ENCODE results near the gene NBPF6. TPM values are rescaled to one million over a fixed set of nuclear protein-coding genes. Genes with fewer than 3 reads are reported as not detected.
"Not testable (repeated sequence)": the region's sequence is repeated elsewhere in the genome, so short reads cannot be mapped to it uniquely, and the experiment has no call there.

NBPF6 gene, protein sequence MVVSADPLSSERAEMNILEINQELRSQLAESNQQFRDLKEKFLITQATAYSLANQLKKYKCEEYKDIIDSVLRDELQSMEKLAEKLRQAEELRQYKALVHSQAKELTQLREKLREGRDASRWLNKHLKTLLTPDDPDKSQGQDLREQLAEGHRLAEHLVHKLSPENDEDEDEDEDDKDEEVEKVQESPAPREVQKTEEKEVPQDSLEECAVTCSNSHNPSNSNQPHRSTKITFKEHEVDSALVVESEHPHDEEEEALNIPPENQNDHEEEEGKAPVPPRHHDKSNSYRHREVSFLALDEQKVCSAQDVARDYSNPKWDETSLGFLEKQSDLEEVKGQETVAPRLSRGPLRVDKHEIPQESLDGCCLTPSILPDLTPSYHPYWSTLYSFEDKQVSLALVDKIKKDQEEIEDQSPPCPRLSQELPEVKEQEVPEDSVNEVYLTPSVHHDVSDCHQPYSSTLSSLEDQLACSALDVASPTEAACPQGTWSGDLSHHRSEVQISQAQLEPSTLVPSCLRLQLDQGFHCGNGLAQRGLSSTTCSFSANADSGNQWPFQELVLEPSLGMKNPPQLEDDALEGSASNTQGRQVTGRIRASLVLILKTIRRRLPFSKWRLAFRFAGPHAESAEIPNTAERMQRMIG
- total RNA-seq = not detected
- long read RNA-seq, donor 1 = 0 reads
- long read RNA-seq, donor 2 = 0 reads

DNA sequence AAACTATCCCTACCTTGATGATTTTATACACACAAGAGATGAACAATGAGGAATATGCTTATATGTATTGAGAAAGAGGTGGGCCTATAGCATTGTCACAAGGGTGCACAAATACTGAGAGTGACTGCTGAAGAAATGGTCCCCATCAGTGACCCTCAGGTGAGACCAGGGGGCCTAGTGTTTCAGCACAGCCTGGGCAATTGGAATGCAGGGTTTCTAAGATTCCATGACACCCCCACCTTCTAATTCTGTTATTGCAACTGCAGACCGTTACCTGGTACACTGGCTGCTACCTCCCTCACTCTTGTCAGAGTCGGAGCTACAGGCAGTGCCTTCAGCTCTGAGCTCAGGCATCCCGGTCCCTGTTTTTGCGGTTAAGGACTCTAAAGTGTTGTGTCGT is at the start of gene NBPF6:
TSS of gene NBPF6 (plus strand) at position 301 of the 400 bp plus-strand sequence. CDS start 259 bp downstream, outside the sequence.
- intact Hi-C loops (cut with DNase I); DNase-seq (ENCODE audit: low spot score): not testable (repeated sequence)

DNA sequence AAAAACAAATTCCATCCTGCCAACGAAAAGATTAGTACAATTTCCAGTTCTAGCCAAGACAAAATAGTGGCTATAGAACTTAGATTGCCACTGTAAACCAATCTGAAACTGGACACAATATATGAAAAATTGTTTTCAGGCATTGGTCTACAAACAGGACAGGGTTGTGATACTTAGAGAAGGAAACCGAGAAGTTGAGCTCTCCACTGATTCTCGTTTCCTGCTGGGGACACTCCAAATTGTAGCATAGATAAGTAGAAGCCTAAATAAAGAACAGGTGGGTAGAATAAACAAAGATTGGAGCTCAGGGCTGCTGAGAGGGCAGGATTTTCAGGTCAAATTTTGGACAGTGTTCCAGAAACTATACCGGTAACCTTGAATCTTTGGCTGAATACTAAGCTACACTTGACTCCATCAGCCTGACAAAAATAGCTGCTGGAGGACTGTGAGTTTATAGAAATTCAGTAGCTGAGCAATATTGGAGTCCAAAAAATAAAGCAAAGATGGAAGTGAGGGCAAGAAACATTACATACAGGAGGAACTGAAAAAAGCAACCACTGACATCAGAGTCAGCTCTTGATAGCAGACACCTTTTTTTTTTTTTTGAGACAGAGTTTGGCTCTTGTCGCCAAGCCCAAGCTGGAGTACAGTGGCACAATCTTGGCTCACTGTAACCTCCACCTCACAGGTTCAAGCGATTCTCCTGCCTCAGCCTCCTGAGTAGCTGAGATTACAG is 38.9 kb upstream of the NBPF6 start:
- DNase-seq (ENCODE audit: low spot score); intact Hi-C loops (cut with DNase I): not testable (repeated sequence)

DNA sequence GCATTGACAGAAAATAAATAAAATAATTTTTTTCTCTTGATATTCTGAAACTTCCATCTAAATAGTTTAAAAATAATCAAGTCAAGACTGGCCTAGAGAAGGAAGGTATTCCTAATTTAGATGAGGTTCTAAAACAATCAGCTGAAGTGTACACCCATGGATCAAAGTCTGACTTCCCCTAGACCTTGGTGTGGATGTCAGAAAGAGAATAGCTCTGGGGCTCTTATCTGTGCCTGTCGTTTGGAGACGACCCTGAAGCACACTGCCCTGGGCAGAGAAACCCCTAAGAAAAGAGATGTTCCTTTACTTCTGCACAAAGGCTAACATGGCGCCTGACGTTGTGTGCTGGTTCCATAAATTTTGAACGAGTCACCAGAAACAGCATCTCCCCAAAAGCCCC is 30.0 kb upstream of the NBPF6 start:
- intact Hi-C loops (cut with DNase I); DNase-seq (ENCODE audit: low spot score): not testable (repeated sequence)

DNA sequence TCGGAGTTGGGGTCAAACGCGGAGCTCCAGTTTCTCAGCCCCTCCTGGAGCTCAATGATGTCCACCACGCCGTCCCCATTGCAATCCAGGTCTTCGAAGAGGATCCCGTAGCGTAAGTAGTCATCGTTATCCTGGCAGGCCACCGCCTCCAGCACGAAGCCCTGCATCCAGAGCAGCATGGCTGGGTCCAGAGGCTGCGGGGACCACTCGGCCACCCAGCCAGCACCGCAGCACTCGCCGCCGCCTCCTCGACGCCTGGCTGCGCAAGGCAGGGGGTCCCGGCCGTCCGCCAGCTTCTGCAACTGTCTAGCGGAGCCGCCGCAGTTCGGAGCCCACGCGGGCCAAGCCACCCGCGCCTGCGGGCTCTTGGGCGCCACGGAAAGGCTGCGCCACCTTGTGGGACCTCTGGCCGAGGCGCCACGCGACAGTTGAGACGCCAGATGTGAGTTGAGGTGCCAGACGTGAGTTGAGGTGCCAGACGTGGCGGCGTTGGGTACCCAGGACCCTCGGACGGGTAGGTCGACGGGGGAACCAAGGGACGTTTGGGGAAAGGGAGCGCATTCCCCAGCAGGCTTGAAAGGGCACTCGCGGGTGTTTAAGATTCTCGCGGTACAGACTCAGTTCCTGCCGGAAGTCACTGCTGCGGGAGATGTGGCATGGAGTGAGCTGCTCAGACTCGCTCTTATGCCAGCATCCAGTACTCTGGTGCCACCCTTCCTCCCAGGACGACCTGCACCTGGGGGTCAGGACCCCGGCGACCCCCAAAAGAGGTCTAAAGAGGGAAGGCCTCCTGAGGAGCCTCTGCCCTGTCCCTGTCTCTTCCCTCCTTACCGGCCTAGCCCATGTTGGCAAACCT is 28.9 kb upstream of the NBPF6 start:
- DNase-seq (ENCODE audit: low spot score); intact Hi-C loops (cut with DNase I): not testable (repeated sequence)

DNA sequence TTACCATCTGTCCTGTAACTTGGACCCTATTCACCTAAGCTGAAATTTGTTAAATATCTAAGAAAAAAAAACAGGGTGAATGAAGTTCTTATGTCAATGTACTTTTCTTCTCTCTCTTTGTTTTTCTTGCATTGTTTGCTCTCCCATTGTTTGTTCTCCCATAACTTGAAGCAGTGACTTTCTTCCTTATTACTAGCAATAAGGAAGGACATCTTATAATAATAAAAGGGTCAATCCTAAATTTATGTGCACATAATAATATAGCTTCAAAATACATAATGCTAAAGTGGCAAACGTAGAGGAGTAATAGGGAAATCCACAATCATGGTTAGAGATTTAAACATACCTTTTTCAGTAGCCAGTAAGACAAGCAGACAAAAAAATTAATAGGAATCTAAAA is 23.3 kb upstream of the NBPF6 start:
- DNase-seq (ENCODE audit: low spot score); intact Hi-C loops (cut with DNase I): not testable (repeated sequence)

DNA sequence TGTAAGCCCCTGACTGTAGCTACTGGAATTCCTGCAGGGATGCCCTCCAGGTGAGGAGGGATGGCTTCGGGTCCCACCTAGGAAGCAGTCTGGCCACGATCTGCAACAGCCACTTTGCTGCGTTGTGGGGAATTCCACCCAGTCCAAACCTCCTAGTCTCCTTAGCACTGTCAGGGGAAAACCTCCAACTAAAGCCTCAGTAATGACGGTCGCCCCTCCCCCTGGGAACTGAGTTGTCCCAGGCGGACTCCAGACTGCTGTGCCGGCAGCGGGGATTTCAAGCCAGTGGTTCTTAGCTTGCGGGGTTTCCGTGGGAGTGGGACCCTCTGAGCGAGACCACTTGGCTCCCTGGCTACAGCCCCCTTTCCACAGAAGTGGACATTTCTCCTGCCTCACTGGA is 18.1 kb upstream of the NBPF6 start:
- DNase-seq (ENCODE audit: low spot score); intact Hi-C loops (cut with DNase I): not testable (repeated sequence)

DNA sequence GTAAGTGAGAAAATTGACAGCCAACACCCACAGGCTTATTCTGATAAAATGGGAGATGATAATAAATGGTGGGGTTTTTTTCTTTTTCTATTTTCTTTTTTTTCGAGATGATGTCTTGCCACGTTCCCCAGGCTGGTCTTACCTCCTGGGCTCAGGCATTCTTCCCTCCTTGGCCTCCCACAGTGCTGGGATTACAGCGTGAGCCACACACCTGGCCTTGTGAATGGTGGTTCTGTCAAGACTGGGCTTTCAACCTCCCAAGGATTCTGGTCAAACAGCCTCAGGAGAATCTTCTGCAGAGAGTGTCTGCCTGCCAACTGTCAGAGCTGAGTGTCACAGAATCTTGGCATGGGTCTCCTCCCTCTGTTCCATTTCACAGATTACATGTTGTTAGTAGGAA is 16.7 kb upstream of the NBPF6 start:
- intact Hi-C loops (cut with DNase I); DNase-seq (ENCODE audit: low spot score): not testable (repeated sequence)

DNA sequence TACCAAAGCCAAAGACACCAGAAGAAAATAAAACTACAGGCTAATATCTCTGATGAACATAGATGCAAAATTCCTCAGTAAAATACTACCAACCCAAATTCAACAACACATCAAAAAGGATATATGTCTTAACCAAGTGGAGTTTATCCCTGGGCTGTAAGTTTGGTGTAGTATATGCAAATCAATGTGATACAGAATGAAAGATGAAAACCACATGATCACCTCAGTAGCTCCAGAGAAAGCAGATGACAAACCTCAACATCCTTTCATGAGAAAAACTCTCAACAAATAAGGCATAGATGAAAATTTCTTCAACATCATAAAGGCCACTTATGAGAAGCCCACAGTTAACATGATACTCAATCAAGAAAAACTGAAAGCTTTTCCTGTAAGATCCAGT is 11.6 kb upstream of the NBPF6 start:
- DNase-seq (ENCODE audit: low spot score); intact Hi-C loops (cut with DNase I): not testable (repeated sequence)

DNA sequence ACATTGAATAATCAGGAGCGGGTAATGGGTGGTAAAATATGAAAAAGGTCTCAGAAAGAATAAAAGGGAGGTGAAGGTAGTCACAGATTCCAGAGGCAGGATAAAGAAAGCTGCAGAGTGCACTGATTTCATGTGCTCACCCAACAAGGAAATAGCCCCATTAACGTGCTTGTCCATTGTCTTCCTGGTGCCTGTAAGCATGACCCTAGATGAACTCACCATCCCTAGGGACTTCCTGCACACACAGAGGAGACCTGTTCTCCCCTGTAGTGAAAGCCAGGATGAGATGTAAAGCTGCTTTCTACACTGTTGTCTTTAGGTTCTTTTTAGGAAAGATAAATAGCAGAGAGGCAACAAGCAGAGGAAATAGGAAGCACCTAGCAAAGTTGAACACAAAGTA is 4.4 kb downstream of the NBPF6 start:
- DNase-seq (ENCODE audit: low spot score); intact Hi-C loops (cut with DNase I): not testable (repeated sequence)

DNA sequence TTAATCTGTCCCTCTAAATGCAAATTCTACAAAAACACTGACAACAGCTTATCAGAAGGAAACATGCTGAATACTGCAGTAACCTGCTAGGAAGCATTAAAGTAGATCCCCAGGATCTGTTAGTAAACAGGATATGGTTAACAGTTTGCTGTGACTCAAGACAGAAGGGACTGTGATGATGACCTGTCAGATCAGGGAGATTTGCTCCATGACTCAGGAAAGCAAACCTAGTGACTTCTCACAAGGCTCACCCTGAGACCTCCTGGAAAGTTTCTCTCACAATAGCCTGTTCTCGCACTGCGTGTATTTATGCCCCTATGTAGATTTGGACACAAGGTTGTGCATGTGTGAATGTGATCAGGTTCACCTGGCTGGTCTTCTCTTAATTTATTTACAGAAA is 8.5 kb downstream of the NBPF6 start:
- intact Hi-C loops (cut with DNase I); DNase-seq (ENCODE audit: low spot score): not testable (repeated sequence)

DNA sequence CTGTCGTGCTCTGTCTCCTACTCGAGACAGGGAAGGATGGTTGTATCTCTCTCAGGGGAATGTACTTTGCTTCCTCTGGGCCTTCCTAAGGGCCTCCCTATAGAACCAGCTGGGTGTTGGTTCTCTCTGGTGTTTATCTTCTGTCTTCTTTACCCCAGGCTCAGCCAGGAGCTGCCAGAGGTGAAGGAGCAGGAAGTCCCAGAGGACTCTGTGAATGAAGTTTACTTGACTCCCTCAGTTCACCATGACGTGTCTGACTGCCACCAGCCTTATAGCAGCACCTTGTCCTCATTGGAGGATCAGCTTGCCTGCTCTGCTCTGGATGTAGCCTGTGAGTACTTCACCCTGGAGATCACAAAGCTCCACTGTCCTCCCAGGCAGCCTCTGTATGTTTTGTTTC is 11.6 kb downstream of the NBPF6 start:
- intact Hi-C loops (cut with DNase I) = not testable (repeated sequence)

DNA sequence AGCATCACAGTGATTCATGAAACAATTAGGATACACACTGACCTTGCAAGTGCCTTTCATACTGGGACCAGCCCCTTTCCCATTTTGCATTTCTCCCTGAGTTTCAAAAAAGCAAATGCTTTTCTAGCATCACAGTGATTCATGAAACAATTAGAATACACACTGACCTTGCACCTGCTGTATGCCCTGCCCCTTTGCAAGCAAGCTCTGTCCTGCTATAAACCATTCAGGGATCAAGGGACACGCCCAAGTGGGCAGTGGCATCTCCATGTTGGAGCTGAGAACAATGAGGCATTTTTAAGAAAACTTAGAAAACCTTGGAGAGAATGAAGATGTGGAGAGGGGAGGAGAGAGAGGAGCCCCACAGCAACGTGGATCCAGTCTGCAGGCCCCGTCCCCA is 13.8 kb downstream of the NBPF6 start:
- DNase-seq (ENCODE audit: low spot score); intact Hi-C loops (cut with DNase I): not testable (repeated sequence)

More for the DNA sequence above, 11.6 kb downstream of the NBPF6 start:
- not testable (repeated sequence) for DNase-seq (ENCODE audit: low spot score)

DNA sequence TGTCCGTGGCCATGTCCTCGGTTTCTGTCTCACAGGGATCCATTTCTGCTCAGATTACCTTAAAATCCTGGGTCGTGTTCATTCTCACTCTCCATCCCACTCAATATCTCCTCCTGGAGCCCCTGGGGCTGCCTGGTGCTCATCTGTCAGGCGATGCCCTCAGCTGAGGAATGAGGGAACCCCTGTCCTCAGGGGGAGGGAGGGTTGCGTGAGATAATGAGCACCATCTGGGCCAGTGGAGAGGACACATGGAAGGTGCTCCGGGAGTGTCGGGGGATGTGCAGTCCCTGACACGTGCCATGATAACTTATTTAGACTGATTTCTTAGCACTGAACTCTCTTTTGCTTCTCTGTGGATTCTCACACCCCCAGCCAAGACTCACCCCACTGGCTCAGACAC is 16.0 kb downstream of the NBPF6 start:
- intact Hi-C loops (cut with DNase I); DNase-seq (ENCODE audit: low spot score): not testable (repeated sequence)

DNA sequence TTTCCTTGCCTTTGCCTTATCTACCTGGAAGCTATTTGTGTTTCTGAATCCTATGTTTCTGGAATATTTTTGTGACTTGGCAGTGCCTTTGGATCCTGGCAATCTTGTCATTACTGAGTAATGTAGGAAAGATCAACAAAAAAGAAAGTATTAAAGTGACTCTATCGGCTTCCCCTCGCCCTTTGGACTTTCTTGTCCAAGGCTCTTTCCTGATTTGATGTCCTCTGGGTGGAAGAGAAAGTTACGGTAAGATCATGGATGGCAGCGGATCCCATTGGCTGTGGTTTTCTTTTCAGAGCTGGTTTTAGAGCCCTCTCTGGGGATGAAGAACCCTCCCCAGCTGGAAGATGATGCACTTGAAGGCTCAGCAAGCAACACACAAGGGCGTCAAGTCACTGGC is 17.0 kb downstream of the NBPF6 start:
- DNase-seq (ENCODE audit: low spot score); intact Hi-C loops (cut with DNase I): not testable (repeated sequence)

DNA sequence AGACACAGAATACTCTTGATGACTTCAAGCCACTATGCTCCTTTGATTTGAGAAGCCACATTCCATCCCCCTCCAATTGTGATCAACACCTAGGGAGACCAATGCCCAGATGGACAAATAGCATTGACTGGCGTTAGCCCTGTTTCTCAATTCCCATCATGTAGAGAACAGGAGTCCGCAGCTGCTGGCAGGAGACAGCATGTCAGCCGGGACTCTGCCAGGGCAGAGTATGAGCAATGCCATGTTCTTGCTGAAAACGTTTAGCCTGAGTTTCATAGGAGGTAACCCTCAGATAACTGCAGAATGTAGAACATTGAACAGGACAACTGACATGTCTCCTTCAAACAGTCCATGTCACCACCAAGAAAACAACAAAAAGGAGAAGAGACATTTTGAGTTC is 20.6 kb downstream of the NBPF6 start:
- intact Hi-C loops (cut with DNase I); DNase-seq (ENCODE audit: low spot score): not testable (repeated sequence)

DNA sequence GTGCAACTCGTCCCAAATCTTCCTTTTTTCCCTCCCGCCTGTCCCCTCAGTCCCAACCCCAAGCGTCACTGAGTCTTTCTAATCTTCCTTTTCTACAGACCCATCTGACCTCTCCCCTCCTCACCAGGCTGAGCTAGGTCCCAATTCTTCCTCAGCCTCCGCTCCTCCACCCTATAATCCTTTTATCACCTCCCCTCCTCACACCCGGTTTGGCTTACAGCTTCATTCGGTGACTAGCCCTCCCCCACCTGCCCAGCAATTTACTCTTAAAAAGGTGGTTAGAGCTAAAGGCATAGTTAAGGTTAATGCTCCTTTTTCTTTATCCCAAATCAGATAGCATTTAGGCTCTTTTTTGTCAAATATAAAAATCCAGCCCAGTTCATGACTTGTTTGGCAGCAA is 24.4 kb downstream of the NBPF6 start:
- DNase-seq (ENCODE audit: low spot score); intact Hi-C loops (cut with DNase I): not testable (repeated sequence)

DNA sequence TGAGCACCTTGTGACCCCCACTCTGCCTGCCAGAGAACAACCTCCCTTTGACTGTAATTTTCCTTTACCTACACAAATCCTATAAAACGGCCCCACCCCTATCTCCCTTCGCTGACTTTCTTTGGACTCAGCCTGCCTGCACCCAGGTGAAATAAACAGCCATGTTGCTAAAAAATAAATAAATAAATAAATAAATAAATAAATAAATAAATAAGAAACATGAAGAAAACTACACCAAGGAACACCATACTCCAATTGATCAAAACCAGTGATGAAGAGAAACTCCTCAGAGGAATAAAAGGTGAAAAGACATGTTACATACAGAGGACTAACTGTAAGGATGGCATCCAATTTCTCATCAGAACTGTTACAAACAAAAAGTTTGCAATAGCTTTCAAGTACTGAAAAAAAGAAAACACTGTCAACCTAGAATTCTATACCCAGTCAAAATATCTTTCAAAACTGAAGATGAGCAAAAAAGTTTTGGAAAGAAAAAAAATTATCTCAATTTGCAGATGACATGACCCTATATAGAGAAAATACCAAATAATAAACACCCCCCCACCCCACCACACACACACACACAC is 28.4 kb downstream of the NBPF6 start:
- intact Hi-C loops (cut with DNase I) = no loop called here
- DNase-seq (ENCODE audit: low spot score) = no peak

DNA sequence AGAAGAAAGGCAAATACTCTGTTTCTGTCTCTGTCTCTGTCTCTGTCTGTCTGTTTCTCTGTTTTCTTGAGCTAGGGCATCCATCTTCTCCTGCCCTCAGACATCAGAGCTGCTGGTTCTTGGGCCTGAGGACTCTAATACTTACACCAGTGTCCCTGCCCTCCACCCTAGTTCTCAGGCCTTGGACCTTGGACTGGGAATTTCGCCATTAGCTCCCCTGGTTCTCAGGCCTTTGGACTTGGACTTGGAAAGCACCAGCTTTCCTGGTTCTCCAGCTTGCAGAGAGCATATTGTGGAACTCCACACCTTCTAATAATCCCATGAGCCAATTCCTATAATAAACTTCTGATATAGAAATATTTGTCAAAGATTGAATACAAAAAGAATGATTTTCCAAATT is 32.6 kb downstream of the NBPF6 start:
- DNase-seq (ENCODE audit: low spot score) = no peak
- intact Hi-C loops (cut with DNase I) = no loop called here

DNA sequence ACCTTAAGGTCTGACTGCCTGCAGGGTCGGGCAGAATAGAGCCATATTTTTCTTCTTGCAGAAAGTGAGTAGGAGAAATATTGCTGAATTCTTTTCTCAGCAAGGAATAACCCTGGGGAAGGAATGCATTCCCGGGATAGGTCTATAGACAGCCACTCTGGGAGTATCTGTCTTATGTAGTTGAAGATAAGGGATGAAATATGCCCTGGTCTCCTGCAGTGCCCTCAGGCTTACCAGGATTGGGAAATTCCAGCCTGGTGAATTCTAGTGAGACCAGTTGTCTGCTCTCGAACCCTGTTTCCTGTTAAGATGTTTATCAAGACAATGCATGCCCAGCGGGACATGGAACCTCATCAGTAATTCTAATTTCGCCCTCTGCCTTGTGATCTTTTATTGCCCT is 35.8 kb downstream of the NBPF6 start:
- DNase-seq (ENCODE audit: low spot score); intact Hi-C loops (cut with DNase I): not testable (repeated sequence)
